Activated T-cell treated with anti-CD3 and anti-CD28 coated beads for 24 hours (primary cell): ENCODE data around the gene PTPRU.

Experiments
- DNase-seq: peaks from one replicate; pipeline ENCODE4 v3.0.0-alpha.2; 2020; ENCODE audit warnings: low read depth

The PTPRU gene

DNA sequence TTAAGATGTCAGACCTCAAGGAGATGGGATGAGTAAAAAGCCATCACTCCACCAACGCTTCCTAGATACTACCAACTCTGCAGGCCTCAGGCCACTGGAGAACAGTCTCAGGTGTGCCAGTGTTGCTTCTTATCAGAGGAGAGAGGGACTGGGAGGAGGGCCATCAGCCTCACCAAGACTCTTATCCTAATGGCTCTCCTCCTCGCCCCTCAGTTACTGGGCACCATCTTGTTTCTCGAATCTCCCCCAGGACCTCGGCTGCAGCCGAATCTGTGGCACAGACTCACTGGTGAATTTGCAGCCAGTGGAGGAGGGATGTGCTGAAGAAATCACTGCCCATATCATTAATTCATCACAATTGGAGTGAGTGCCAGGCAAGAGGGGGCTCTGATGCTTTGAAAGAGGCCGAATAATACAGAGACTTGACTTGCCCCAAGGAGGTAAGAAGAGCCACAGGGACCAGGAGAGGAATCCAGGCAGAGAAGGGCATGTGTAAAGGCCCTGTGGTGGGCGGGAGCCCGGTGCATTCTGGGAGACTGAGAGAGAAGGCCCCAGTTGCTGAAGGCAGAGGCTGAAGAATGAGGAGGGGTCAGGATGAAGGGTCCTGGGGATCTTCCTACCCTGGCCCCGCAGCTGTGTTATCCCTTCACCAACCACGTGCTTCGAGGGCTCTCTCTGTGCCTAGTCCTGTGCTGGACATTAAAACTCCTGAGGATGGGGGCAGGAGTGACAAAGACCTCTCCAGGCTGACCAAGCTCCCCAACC lies 129.8 kb downstream of the PTPRU start:
- no peak for DNase-seq

DNA sequence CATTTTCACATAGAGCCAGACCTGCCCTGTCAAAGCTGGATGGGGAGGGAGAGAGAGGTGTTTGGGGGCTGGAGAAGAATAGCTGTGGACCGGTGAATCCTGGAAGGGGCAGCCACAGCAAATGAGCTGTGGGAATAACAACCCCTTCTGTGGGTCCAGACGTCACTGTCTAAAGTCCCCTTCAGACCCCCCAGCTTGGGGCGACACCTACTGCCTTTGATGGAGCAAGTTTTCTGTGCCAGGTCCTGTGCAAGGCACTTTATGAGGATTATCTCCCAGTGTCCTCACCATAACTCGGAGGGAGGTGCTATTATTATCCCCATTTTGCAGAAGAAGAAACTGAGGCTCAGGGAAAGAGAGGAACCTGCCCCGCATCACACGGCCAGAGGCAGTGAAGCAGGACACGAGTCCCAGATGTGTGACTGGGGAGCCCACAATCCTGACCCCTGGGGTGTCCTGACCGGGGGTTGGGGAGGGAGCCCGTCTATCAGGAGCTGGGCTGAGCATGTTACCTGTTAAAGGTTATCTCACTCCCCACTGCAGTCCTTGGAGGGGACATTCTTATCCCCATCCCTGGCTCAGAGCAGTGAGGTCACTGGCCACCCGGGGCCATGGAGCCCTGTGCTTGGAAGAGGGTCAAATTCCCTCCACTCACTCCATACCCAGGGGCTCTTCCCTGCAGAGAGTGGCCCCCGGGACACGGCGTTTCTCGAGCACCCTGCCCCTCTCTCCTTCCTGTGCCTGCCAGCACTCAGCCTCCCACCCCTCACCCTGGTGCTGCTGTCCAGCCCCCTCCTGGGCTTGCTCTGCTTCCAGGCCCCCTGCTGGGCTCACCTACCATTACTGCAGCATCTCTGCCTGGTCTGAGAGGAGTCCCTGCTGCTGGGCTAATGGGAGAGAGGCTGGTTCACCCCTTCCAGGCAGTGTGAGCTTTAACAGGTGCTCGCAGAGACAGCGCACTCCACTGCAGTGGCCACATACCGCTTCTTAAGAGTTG lies 132.9 kb downstream of the PTPRU start:
- DNase-seq, result no peak

DNA sequence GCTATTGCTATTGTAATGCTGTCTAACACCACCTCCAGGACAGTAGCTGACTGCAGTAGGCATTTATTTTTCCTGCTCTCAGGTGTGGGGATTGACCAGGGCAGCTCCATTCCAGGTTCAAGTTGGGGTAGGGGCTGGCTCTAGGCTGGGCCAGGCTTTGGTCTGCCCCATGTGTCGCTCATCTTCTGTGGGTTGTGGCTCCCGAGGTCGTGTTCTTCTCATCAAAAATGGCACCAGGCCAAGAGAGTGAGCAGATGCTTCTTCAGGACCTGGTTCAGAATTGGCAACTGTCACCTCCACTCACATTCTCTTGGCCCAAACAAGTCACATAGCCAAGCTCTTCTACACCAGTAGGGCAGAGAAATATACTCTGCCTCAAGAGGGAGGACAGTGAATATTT lies 133.7 kb downstream of the PTPRU start:
- DNase-seq, result no peak

DNA sequence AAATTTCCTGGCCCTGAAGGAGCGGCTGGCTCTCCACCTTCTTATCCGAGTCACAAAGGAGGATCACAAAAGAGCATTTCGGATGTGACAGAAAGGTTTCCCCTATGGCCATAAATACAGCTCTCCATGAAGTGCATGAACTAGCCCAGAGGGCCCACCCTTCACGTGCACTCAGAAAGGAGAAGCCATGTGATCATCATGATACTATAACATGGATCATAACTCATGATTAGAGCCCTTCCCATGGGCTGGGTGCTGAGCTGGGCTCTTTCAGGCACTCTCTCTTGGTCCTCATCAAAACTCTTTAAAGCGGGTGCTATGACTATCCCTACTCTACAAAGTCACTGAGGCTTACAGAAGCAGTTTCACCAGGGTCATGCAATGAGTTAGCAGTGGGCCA lies 135.0 kb downstream of the PTPRU start:
- DNase-seq, result no peak

DNA sequence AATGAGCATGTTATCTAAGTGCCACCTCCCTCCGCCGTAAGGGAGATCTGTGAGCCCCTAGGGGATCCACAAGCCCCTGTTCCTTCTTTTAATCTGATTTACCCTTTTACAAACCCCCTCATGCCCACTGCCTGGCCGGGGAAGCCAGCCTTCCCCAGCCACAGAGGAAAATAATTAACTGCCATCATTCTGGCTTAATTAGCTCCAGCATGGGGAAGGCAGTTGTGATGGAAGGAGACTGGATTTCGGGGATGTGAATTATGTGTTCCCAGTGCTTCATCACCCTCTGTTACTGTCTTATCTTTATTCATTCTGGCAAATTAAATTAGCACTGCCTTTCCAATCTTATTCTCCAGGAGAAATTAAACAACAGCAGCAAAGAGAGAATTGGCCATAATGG lies 135.8 kb downstream of the PTPRU start:
- no peak for DNase-seq
